Spleen (tissue), 11 donors: Measurements from ENCODE around the gene ISL2. TPM values are rescaled to one million over a fixed set of nuclear protein-coding genes. Genes with fewer than 3 reads are reported as not detected.

Experiments used
- DNase-seq: peaks from one replicate; pipeline ENCODE4 v3.0.0-alpha.2; 2020
- H3K27ac ChIP-seq, 8 donors: fragments of 200-600 bp; sonication (generic) in 7 of 8; 1 replicate in 4 of 8; 2 replicates in 4 of 8; pipeline versions ENCODE4 v1.5.0 to v1.8.0; 2016 to 2021; ENCODE audit warnings: inconsistent platforms in 4 of 8, mild to moderate bottlenecking in 4 of 8, moderate library complexity in 1 of 8
- H3K27me3 ChIP-seq, 7 donors: fragments of 200-600 bp; sonication (generic) in 6 of 7; replicated peaks in 1 of 7; 1 replicate in 4 of 7; 2 replicates in 3 of 7; pipeline versions ENCODE4 v1.5.0 to v1.8.0; 2016 to 2021; ENCODE audit warnings: inconsistent platforms in 3 of 7, mild to moderate bottlenecking in 1 of 7
- H3K36me3 ChIP-seq, 6 donors: fragments of 200-600 bp; sonication (generic) in 5 of 6; 1 replicate in 4 of 6; 2 replicates in 2 of 6; pipeline versions ENCODE4 v1.5.0 to v1.8.0; 2016 to 2021; ENCODE audit warnings: inconsistent platforms in 2 of 6
- H3K4me1 ChIP-seq, 6 donors: fragments of 200-600 bp; sonication (generic) in 5 of 6; 1 replicate in 3 of 6; 2 replicates in 3 of 6; pipeline versions ENCODE4 v1.5.0 to v1.8.0; 2016 to 2021; ENCODE audit warnings: inconsistent platforms in 3 of 6
- H3K4me3 ChIP-seq, 8 donors: fragments of 200-600 bp; sonication (generic) in 7 of 8; 1 replicate in 4 of 8; 2 replicates in 4 of 8; pipeline versions ENCODE4 v1.5.0 to v1.8.0; 2016 to 2021; ENCODE audit warnings: inconsistent platforms in 4 of 8, mild to moderate bottlenecking in 4 of 8, moderate library complexity in 2 of 8
- H3K9me3 ChIP-seq, 8 donors: fragments of 200-600 bp; sonication (generic) in 7 of 8; 1 replicate in 4 of 8; 2 replicates in 4 of 8; pipeline versions ENCODE4 v1.5.0 to v1.8.0; 2016 to 2021; ENCODE audit warnings: inconsistent platforms in 4 of 8
- CTCF ChIP-seq, 11 experiments: fragments of 200-600 bp in 7 of 11; fragments of 450-650 bp in 4 of 11; sonication (generic) in 4 of 11; IDR thresholded peaks in 8 of 11; conservative IDR thresholded peaks in 3 of 11; 1 replicate in 7 of 11; 2 replicates in 4 of 11; pipeline versions ENCODE4 v1.4.0 to v1.8.0; 2016 to 2021; ENCODE audit warnings: antibody characterized with exemption in 11 of 11, inconsistent platforms in 4 of 11, mild to moderate bottlenecking in 1 of 11
- POLR2A ChIP-seq, 3 donors: fragments of 450-650 bp; IDR thresholded peaks; one replicate each; pipeline ENCODE4 v1.5.1; 2017; ENCODE audit warnings: antibody characterized with exemption in 3 of 3, mild to moderate bottlenecking in 1 of 3
- POLR2AphosphoS5 ChIP-seq, 3 donors: sonication (generic); formaldehyde crosslinking; IDR thresholded peaks; one replicate each; pipeline ENCODE4 v1.5.1; 2017; ENCODE audit warnings: antibody characterized with exemption in 3 of 3
- WGBS, 5 donors: extraction: QIAGEN DNeasy Blood & Tissue Kit in 3 of 5; methylation state at CpG; one replicate each; pipeline versions ENCODE4 v1.1.5 to v1.1.7; 2013 to 2018; 5-methylcytosine and 5-hydroxymethylcytosine counted together
- intact Hi-C: fragments of 100-400 bp; cut with DNase I; formaldehyde crosslinking; loops from one replicate; pipeline ENCODE4 v1.15.0; 2023; ENCODE audit warnings: low total_unique reads
- polyA plus RNA-seq, 3 donors: library from polyadenylated mRNA; stranded (reverse); fragments of 200-250 nt; gene quantifications; one replicate each; pipeline ENCODE4 v1.2.1, GENCODE V29; 2013
- total RNA-seq, 7 donors: library from RNA; depleted of rRNA in 3 of 7; stranded (reverse); fragments of >200 nt in 3 of 7; fragmentation: NEBNext Ultra II Directional in 4 of 7; extraction: Animal tissue kit (Norgen Biotek cat#: 25700) in 4 of 7; gene quantifications; one replicate each; pipeline versions ENCODE4 v1.1.0 to v1.2.1, GENCODE V29; 2016 to 2021
- donor health status: healthy with polysubstance abuse.
- donor health status: DM: no; HTN: no; CAD: no; lungs with moderate emphysema.
- donor health status: DM: no; HTN: no; CAD: no.
- donor health status: Bipolar disorder and iron deficiency.
- donor health status: healthy.
- donor health status: DM: no; HTN: no; CAD: no.
- donor health status: DM: yes; HTN: yes; CAD: no.

Gene ISL2
- total and polyA plus RNA-seq, 10 donors, result 0.20 to 1.1 (median 0.37) TPM

- Histone ChIP-seq H3K9me3 (no peaks in the 10 kb centered on the region), H3K4me1 (no peaks in the 10 kb centered on the region), H3K27ac (no peak overlapping the region), H3K36me3 (peaks cover 0 to 15% (median 0%) of the 10 kb centered on the region in 6 donors), H3K27me3 (no peaks in the 10 kb centered on the region), H3K4me3 (no peak overlapping the region)
- intact Hi-C loops, result no loop called here
- no peak for DNase-seq
- no peak for TF ChIP-seq POLR2A (IDR thresholded peaks at IDR 0.05)
- no peak for TF ChIP-seq CTCF (IDR thresholded peaks at IDR 0.05 in 8 of 11, conservative IDR thresholded peaks at IDR 0.05 in 3 of 11)
- no peak for TF ChIP-seq POLR2AphosphoS5 (IDR thresholded peaks at IDR 0.05)
These were observed 54.0 kb downstream of the ISL2 start for GRCh38 chr15:76390571-76390970.

GRCh38 chr15:76391309-76391708, 54.7 kb downstream of the ISL2 start:
- intact Hi-C loops, result no loop called here
- peaks cover 0 to 15% (median 0%) of the 10 kb centered on the region in 6 donors for H3K36me3 ChIP-seq
- TF ChIP-seq POLR2AphosphoS5 (IDR thresholded peaks at IDR 0.05) (no peak), CTCF (IDR thresholded peaks at IDR 0.05 in 8 of 11, conservative IDR thresholded peaks at IDR 0.05 in 3 of 11) (no peak), POLR2A (IDR thresholded peaks at IDR 0.05) (no peak)
- no peak for DNase-seq
- H3K27ac ChIP-seq, result no peak overlapping the region
- H3K27me3 ChIP-seq, result no peaks in the 10 kb centered on the region
- no peak overlapping the region for H3K4me3 ChIP-seq
- no peaks in the 10 kb centered on the region for H3K9me3 ChIP-seq
- WGBS, 5 donors, result 95 to 98% (median 95%) methylated on average over 3 of the region's 3 CpGs
- no peaks in the 10 kb centered on the region for H3K4me1 ChIP-seq

- peaks cover 0 to 11% (median 0%) of the 10 kb centered on the region in 6 donors for H3K36me3 ChIP-seq
- TF ChIP-seq CTCF (IDR thresholded peaks at IDR 0.05 in 8 of 11, conservative IDR thresholded peaks at IDR 0.05 in 3 of 11), result no peak
- TF ChIP-seq POLR2AphosphoS5 (IDR thresholded peaks at IDR 0.05), result no peak
- no peak for TF ChIP-seq POLR2A (IDR thresholded peaks at IDR 0.05)
- intact Hi-C loops, result no loop called here
- H3K27me3 ChIP-seq, result no peaks in the 10 kb centered on the region
- H3K9me3 ChIP-seq, result no peaks in the 10 kb centered on the region
- H3K4me1 ChIP-seq, result no peaks in the 10 kb centered on the region
- no peak overlapping the region for H3K4me3 ChIP-seq
- H3K27ac ChIP-seq, result no peak overlapping the region
- DNase-seq, result no peak
These were observed 55.3 kb downstream of the ISL2 start for GRCh38 chr15:76391847-76392246.

Other genes with a start within 250 kb of the ISL2 start
- 10 to 100 TPM; 62.5 to 98.5 (median 82.4) TPM for gene ETFA, start 25.3 kb upstream of the ISL2 start, total RNA-seq
- 10 to 100 TPM; 49.7 to 86.8 (median 65.2) TPM for gene ETFA, start 25.3 kb upstream of the ISL2 start, polyA plus RNA-seq